ENCODE results near the gene TH.
"Not testable (repeated sequence)": the region's sequence is repeated elsewhere in the genome, so short reads cannot be mapped to it uniquely, and the experiment has no call there.

TH gene

GRCh38 chr11:2178055-2178773 is 6.6 kb upstream of the TH start:
- not testable (repeated sequence) for DNase-seq (ENCODE audit: low read depth)

DNA sequence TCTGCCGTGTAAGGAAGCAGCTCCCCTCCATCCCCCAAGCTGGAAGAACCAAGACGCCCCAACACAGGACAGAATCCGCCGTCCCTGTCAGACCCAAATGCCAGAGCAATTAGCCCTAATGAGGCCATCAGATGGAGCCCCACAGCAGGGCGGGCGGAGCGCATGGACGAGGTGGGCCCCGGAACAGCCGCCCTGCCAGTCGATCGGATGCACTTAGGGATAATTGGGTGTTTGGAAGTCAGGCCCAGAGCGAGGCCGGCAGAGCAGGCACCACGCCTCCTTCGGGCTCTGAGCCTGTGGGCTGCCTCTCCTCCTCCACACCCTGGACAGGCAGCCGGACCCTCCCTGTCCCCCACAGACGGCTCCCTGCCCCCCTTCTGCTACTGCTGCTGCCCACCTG is 5.5 kb upstream of the TH start:
- DNase-seq (ENCODE audit: low read depth) = no peak

DNA sequence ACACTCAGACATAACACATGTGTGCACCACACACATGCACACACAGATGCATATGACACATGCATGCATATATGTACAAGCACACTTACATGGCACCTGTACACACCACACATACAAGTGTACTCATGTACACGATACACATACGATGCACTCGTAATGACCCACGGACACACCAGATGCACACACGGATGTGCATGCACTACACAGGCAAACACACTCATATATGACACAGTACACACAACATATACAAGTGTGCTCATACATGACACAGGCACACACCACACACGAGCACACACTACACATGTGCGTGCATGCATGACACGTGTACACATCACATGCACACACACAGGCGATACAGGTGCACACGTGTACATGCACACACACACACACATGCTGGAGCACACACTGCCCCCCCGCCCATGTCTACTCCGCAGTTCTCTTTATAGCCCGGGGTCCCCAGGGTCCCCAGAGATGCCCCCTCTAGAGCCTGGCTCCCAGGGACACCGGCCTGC is 4.8 kb upstream of the TH start:
- DNase-seq (ENCODE audit: low read depth) = no peak

GRCh38 chr11:2175659-2176058 is 4.0 kb upstream of the TH start:
- DNase-seq (ENCODE audit: low read depth) = peak; percentile 40

- no peak for DNase-seq (ENCODE audit: low read depth)
Observed at GRCh38 chr11:2174361-2174760, 2.7 kb upstream of the TH start.

- no peak for DNase-seq (ENCODE audit: low read depth)
Observed at GRCh38 chr11:2173761-2174160, 2.1 kb upstream of the TH start.

GRCh38 chr11:2173150-2173693 is 1.6 kb upstream of the TH start:
- DNase-seq (ENCODE audit: low read depth) = no peak

GRCh38 chr11:2172676-2173075 is 1.1 kb upstream of the TH start:
- no peak for DNase-seq (ENCODE audit: low read depth)

- DNase-seq (ENCODE audit: low read depth) = no peak
Observed at GRCh38 chr11:2169626-2170570, 1.7 kb downstream of the TH start.

GRCh38 chr11:2169005-2169378 is 2.6 kb downstream of the TH start:
- no peak for DNase-seq (ENCODE audit: low read depth)

GRCh38 chr11:2168286-2169004 is 3.2 kb downstream of the TH start:
- no peak for DNase-seq (ENCODE audit: low read depth)

GRCh38 chr11:2167141-2168045 is 4.2 kb downstream of the TH start:
- DNase-seq (ENCODE audit: low read depth) = no peak

- no peak for DNase-seq (ENCODE audit: low read depth)
Observed at GRCh38 chr11:2166091-2166851, 5.3 kb downstream of the TH start.

- DNase-seq (ENCODE audit: low read depth) = no peak
Observed at GRCh38 chr11:2165571-2165970, 6.0 kb downstream of the TH start.

- no peak for DNase-seq (ENCODE audit: low read depth)
Observed at GRCh38 chr11:2164861-2165555, 6.6 kb downstream of the TH start.

DNA sequence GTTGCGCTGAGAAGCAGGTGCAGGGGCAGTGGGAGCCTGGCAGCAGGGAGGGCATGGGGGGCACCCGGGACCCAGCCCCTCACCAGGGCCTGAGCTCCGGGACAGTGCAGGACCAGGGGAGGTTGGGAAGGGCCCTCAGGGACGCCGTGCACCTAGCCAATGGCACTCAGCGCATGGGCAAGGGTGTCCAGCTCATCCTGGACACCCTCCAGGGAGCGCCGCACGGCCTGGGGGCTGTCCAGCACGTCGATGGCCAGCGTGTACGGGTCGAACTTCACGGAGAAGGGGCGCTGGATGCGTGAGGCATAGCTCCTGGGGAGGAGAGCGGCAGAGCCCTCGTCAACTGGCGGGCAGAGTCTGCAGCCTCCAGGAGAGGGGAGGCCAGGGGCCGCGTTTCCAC is 7.5 kb downstream of the TH start:
- DNase-seq (ENCODE audit: low read depth) = no peak

- DNase-seq (ENCODE audit: low read depth) = no peak
Observed at GRCh38 chr11:2163428-2163978, 8.1 kb downstream of the TH start.

- no peak for DNase-seq (ENCODE audit: low read depth)
Observed at GRCh38 chr11:2160736-2161259, 10.8 kb downstream of the TH start, which contains the start of gene INS. Gene INS, minus strand, starts transcription at chr11:2161209. Its CDS starts 238 bp downstream, at chr11:2160971.
